Chondrocyte (in vitro differentiated cells): ENCODE data around the gene RBM5. TPM values are rescaled to one million over a fixed set of nuclear protein-coding genes. Genes with fewer than 3 reads are reported as not detected.
A peak's percentile ranks its signal among the peaks of the same experiment; 100 is the strongest.

Source experiments
- DNase-seq: peaks from one replicate; pipeline ENCODE4 v3.0.0; 2021; ENCODE audit warnings: mixed read lengths, low spot score
- H3K27ac Mint-ChIP-seq: one replicate; pipeline ENCODE4 v1.8.0; 2021; ENCODE audit warnings: mild to moderate bottlenecking, moderate library complexity, mixed read lengths; ENCODE audit not compliant: unreplicated experiment
- H3K27me3 Mint-ChIP-seq: 2 replicates; pipeline ENCODE4 v1.8.0; 2021; ENCODE audit warnings: low read depth, mixed read lengths
- H3K36me3 Mint-ChIP-seq: 2 replicates; pipeline ENCODE4 v1.8.0; 2021; ENCODE audit warnings: low read depth, mixed read lengths
- H3K4me1 Mint-ChIP-seq: 2 replicates; pipeline ENCODE4 v1.8.0; 2021; ENCODE audit warnings: low read depth, mild to moderate bottlenecking, mixed read lengths
- H3K4me3 Mint-ChIP-seq: one replicate; pipeline ENCODE4 v1.8.0; 2021; ENCODE audit warnings: mild to moderate bottlenecking, moderate library complexity, mixed read lengths; ENCODE audit not compliant: unreplicated experiment
- H3K9me3 Mint-ChIP-seq: 2 replicates; pipeline ENCODE4 v1.8.0; 2021; ENCODE audit warnings: low read depth, mixed read lengths
- total RNA-seq: library from RNA; stranded (reverse); gene quantifications from 3 replicates; pipeline ENCODE4 v1.2.1, GENCODE V29; 2021
- TF ChIP-seq, protein P1 (sequence below): fragments of 200-600 bp; sonication (generic); IDR thresholded peaks from 2 replicates; pipeline ENCODE4 v1.5.0; 2021; ENCODE audit warnings: antibody characterized with exemption, mild to moderate bottlenecking, moderate library complexity

The RBM5 gene
- total RNA-seq, 1 donor from 2014 or later, result 127 TPM

DNA sequence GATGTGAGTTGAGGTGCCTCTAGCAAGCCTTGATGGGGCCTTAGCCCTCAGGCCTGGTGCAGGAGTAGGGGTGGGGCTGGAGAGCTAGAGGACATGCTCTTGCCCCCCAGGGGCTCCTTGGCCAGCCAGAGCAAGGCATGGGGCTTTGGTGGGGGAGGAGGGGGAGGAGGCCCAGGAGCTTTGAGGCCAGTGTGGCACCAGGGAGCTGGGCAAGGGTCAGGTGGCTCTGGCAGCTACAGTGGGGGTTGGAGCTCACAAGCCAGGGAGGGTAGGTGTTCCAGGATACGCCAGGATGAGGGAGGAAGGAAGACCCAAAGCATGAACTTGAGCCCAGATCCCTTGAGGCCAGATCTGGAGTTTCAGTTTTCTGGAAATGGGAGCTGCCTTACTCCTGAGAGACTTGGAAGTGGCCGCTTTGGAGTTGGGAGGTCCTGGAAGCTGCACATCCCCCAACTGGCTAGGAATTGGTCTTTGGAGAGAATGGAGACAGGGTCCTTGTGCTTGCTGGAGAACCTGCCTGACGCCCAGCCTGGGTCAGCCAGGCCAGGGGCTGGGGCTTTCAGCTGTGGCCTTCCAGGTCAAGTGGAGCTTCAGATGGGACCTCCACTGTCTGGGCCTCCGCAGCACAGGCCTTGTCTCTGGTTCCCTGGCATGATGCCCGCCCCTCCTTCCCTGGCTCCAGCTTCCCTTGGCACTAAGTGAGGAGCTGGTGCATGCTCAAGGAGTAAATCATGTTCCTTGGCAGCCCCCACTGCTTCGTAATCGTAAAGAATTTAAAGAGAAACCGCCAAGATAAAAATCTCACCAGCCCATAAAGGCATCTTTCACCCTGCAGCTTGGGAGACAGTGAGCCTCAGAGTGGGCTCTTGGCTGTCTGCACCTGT, 75.1 kb downstream of the RBM5 start:
- Mint-ChIP-seq H3K4me1 (peaks cover 74% of the 10 kb centered on the region), H3K9me3 (no peaks in the 10 kb centered on the region), H3K4me3 (peak overlapping the region; percentile 28), H3K36me3 (no peaks in the 10 kb centered on the region), H3K27ac (peak overlapping the region; percentile 93), H3K27me3 (no peaks in the 10 kb centered on the region)
- TF ChIP-seq, protein P1, sequence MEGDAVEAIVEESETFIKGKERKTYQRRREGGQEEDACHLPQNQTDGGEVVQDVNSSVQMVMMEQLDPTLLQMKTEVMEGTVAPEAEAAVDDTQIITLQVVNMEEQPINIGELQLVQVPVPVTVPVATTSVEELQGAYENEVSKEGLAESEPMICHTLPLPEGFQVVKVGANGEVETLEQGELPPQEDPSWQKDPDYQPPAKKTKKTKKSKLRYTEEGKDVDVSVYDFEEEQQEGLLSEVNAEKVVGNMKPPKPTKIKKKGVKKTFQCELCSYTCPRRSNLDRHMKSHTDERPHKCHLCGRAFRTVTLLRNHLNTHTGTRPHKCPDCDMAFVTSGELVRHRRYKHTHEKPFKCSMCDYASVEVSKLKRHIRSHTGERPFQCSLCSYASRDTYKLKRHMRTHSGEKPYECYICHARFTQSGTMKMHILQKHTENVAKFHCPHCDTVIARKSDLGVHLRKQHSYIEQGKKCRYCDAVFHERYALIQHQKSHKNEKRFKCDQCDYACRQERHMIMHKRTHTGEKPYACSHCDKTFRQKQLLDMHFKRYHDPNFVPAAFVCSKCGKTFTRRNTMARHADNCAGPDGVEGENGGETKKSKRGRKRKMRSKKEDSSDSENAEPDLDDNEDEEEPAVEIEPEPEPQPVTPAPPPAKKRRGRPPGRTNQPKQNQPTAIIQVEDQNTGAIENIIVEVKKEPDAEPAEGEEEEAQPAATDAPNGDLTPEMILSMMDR, result no peak
- DNase-seq, result no peak

DNA sequence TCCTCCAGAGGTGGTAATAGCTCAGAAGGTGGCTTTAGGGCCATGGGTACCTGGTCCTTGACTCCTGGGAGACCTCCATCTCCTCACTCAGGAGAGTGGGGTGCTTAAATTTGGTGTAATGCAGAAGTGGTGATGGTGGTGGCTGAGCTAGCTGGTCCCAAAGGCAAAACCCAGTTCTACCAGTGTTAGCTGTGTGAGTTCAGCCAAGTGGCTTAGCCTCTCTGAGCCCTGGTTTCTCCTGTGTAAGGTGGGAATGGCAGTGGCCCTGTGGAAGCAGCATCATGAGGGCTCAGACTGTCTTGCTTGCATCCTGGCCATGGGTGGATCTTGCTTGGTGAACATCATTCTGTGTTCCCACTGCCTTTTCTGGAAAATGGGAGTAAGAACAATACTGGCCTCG, 75.8 kb downstream of the RBM5 start:
- Mint-ChIP-seq H3K4me3 (peak overlapping the region; percentile 51), H3K36me3 (no peaks in the 10 kb centered on the region), H3K27ac (peak overlapping the region; percentile 93), H3K4me1 (peaks cover 71% of the 10 kb centered on the region), H3K27me3 (no peaks in the 10 kb centered on the region), H3K9me3 (no peaks in the 10 kb centered on the region)
- DNase-seq, result no peak
- TF ChIP-seq, protein P1, result no peak

- TF ChIP-seq, protein P1, result no peak
- Mint-ChIP-seq H3K4me1 (peaks cover 66% of the 10 kb centered on the region), H3K4me3 (peak overlapping the region; percentile 51), H3K27ac (peak overlapping the region; percentile 93), H3K36me3 (no peaks in the 10 kb centered on the region), H3K27me3 (no peaks in the 10 kb centered on the region), H3K9me3 (no peaks in the 10 kb centered on the region)
- DNase-seq, result no peak
Measured at GRCh38 chr3:50164984-50165909, 76.5 kb downstream of the RBM5 start.

GRCh38 chr3:50165910-50166538, 77.3 kb downstream of the RBM5 start:
- H3K27ac Mint-ChIP-seq, result peak overlapping the region; percentile 93
- TF ChIP-seq, protein P1, result no peak
- H3K4me3 Mint-ChIP-seq, result peak overlapping the region; percentile 23
- no peak for DNase-seq
- H3K4me1 Mint-ChIP-seq, result peaks cover 67% of the 10 kb centered on the region
- H3K27me3 Mint-ChIP-seq, result no peaks in the 10 kb centered on the region
- H3K9me3 Mint-ChIP-seq, result no peaks in the 10 kb centered on the region
- H3K36me3 Mint-ChIP-seq, result no peaks in the 10 kb centered on the region

GRCh38 chr3:50166620-50167019, 77.9 kb downstream of the RBM5 start:
- DNase-seq, result no peak
- TF ChIP-seq, protein P1, result no peak

More at GRCh38 chr3:50166620-50167019, 77.9 kb downstream of the RBM5 start:
- H3K4me3 Mint-ChIP-seq, result peak overlapping the region; percentile 23
- H3K9me3 Mint-ChIP-seq, result no peaks in the 10 kb centered on the region
- no peaks in the 10 kb centered on the region for H3K27me3 Mint-ChIP-seq
- H3K4me1 Mint-ChIP-seq, result peaks cover 66% of the 10 kb centered on the region
- no peaks in the 10 kb centered on the region for H3K36me3 Mint-ChIP-seq
- peak overlapping the region; percentile 93 for H3K27ac Mint-ChIP-seq
